ENCODE measurements around the gene ANO2. TPM values are rescaled to one million over a fixed set of nuclear protein-coding genes. Genes with fewer than 3 reads are reported as not detected.

ANO2 gene
- total RNA-seq, 1 donor from 2014 or later = 2.6 TPM

- peaks cover 10% of the 10 kb centered on the region for H3K36me3 Mint-ChIP-seq
- no peak for DNase-seq (ENCODE audit: extremely low spot score, unreplicated experiment)
- H3K9me3 Mint-ChIP-seq = peaks cover 4% of the 10 kb centered on the region
- TF ChIP-seq CTCF (conservative IDR thresholded peaks at IDR 0.05) = no peak
- no peak overlapping the region for H3K27ac Mint-ChIP-seq
- H3K4me1 Mint-ChIP-seq (ENCODE audit: unreplicated experiment) = no peaks in the 10 kb centered on the region
- peaks cover 32% of the 10 kb centered on the region for H3K27me3 Mint-ChIP-seq
- H3K4me3 Mint-ChIP-seq = no peak overlapping the region
Measured at GRCh38 chr12:5692850-5693249, 252.2 kb downstream of the ANO2 start.

- Mint-ChIP-seq H3K36me3 (peaks cover 10% of the 10 kb centered on the region), H3K9me3 (peaks cover 4% of the 10 kb centered on the region), H3K27ac (no peak overlapping the region), H3K4me3 (no peak overlapping the region), H3K4me1 (ENCODE audit: unreplicated experiment) (no peaks in the 10 kb centered on the region), H3K27me3 (peaks cover 38% of the 10 kb centered on the region)
- DNase-seq (ENCODE audit: extremely low spot score, unreplicated experiment) = no peak
- no peak for TF ChIP-seq CTCF (conservative IDR thresholded peaks at IDR 0.05)
Measured at GRCh38 chr12:5691943-5692342, 253.1 kb downstream of the ANO2 start.

GRCh38 chr12:5690240-5690639 is 254.8 kb downstream of the ANO2 start:
- Mint-ChIP-seq H3K9me3 (no peaks in the 10 kb centered on the region), H3K4me3 (no peak overlapping the region), H3K36me3 (peaks cover 5% of the 10 kb centered on the region), H3K27me3 (peaks cover 47% of the 10 kb centered on the region), H3K27ac (no peak overlapping the region), H3K4me1 (ENCODE audit: unreplicated experiment) (no peaks in the 10 kb centered on the region)
- TF ChIP-seq CTCF (conservative IDR thresholded peaks at IDR 0.05) = no peak
- DNase-seq (ENCODE audit: extremely low spot score, unreplicated experiment) = no peak

GRCh38 chr12:5689773-5690172 is 255.3 kb downstream of the ANO2 start:
- Mint-ChIP-seq H3K4me1 (ENCODE audit: unreplicated experiment) (no peaks in the 10 kb centered on the region), H3K4me3 (no peak overlapping the region), H3K27me3 (peaks cover 47% of the 10 kb centered on the region), H3K9me3 (no peaks in the 10 kb centered on the region), H3K27ac (no peak overlapping the region), H3K36me3 (peaks cover 5% of the 10 kb centered on the region)
- no peak for TF ChIP-seq CTCF (conservative IDR thresholded peaks at IDR 0.05)
- no peak for DNase-seq (ENCODE audit: extremely low spot score, unreplicated experiment)

- no peaks in the 10 kb centered on the region for H3K36me3 Mint-ChIP-seq
- DNase-seq (ENCODE audit: extremely low spot score, unreplicated experiment) = no peak
- H3K27ac Mint-ChIP-seq = no peak overlapping the region
- TF ChIP-seq CTCF (conservative IDR thresholded peaks at IDR 0.05) = no peak
- H3K27me3 Mint-ChIP-seq = peaks cover 45% of the 10 kb centered on the region
- no peak overlapping the region for H3K4me3 Mint-ChIP-seq
- H3K4me1 Mint-ChIP-seq (ENCODE audit: unreplicated experiment) = no peaks in the 10 kb centered on the region
- H3K9me3 Mint-ChIP-seq = no peaks in the 10 kb centered on the region
Measured at GRCh38 chr12:5688226-5688625, 256.8 kb downstream of the ANO2 start.

GRCh38 chr12:5685935-5686334 is 259.1 kb downstream of the ANO2 start:
- Mint-ChIP-seq H3K27me3 (peaks cover 58% of the 10 kb centered on the region), H3K9me3 (no peaks in the 10 kb centered on the region), H3K27ac (no peak overlapping the region), H3K4me1 (ENCODE audit: unreplicated experiment) (no peaks in the 10 kb centered on the region), H3K36me3 (no peaks in the 10 kb centered on the region), H3K4me3 (no peak overlapping the region)
- no peak for TF ChIP-seq CTCF (conservative IDR thresholded peaks at IDR 0.05)
- no peak for DNase-seq (ENCODE audit: extremely low spot score, unreplicated experiment)

Measured in type B pancreatic cell (in vitro differentiated cells).